Measurements from ENCODE around the gene GRPEL1. TPM values are rescaled to one million over a fixed set of nuclear protein-coding genes. Genes with fewer than 3 reads are reported as not detected.

Gene GRPEL1
- total and polyA plus RNA-seq, 2 of the 4 experiments (the other 2 are of a cell fraction), result 33.0 to 33.9 TPM

DNA sequence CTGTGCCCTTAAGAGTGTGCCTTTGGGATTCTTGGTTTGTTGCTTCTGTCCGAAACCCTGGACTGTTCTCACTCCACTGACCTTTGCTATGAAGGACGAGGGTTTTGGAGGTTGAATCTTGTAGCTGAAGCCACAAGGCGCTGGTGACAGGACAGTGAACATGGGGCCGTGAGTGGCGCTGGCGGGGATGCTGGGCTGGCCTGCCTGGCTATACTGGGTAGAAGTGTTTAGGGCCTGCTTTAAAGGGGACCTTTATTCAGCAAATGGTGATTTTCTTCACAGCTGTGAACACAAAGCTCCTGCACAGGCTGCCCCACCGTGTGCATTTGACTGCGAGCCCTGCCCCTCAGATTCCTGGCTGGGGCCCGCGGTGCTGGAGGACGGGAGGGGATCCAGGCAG, 51.8 kb downstream of the GRPEL1 start:
- Histone ChIP-seq H3K9ac (ENCODE audit: low read depth, low read length) (no peak overlapping the region), H3K4me1 (ENCODE audit: control insufficient read depth, insufficient read depth, low read length) (no peaks in the 10 kb centered on the region), H2AFZ (replicated peaks; ENCODE audit: low read length, poor library complexity) (no peak overlapping the region), H3K23ac (ENCODE audit: low read depth, low read length) (no peak overlapping the region), H3K14ac (replicated peaks; ENCODE audit: low read depth, low read length) (no peak overlapping the region), H3K27me3 (ENCODE audit: control insufficient read depth, insufficient read depth, low read length) (no peaks in the 10 kb centered on the region), H4K8ac (ENCODE audit: low read depth in 2 of 2, low read length in 2 of 2) (no peak overlapping the region), H2BK120ac (ENCODE audit: low read depth, low read length) (no peak overlapping the region), H3K18ac (ENCODE audit: low read depth, low read length) (no peak overlapping the region), H3K4me2 (ENCODE audit: low read depth, low read length) (no peak overlapping the region), H4K91ac (ENCODE audit: insufficient read depth, low read depth, low read length) (no peak overlapping the region), H2BK5ac (ENCODE audit: low read depth, low read length, poor library complexity, severe bottlenecking) (no peak overlapping the region), H3K9me3 (ENCODE audit: control insufficient read depth, insufficient read depth, low read length) (no peaks in the 10 kb centered on the region), H3K27ac (ENCODE audit: insufficient read depth, low read length) (no peak overlapping the region), H4K20me1 (ENCODE audit: insufficient read depth, low read length) (no peaks in the 10 kb centered on the region), H2BK20ac (ENCODE audit: low read depth, low read length) (no peak overlapping the region), H3K4ac (ENCODE audit: low read depth, low read length) (no peak overlapping the region), H2BK15ac (ENCODE audit: low read depth, low read length) (no peak overlapping the region), H2AK5ac (ENCODE audit: low read depth, low read length) (no peak overlapping the region), H3K4me3 (ENCODE audit: insufficient read depth, low read depth, low read length) (no peak overlapping the region), H4K5ac (ENCODE audit: low read depth, low read length) (no peak overlapping the region), H3K36me3 (ENCODE audit: control insufficient read depth, insufficient read depth, low read length) (peaks cover 50% of the 10 kb centered on the region), H2AK9ac (replicated peaks; ENCODE audit: low read depth, low read length, poor library complexity) (no peak overlapping the region), H3K56ac (ENCODE audit: extremely low read depth, insufficient read depth, low read length) (no peak overlapping the region), H3K79me1 (ENCODE audit: low read depth in 1 of 2, low read length in 2 of 2) (peaks cover 16 to 40% of the 10 kb centered on the region in 2 experiments), H3K9me1 (ENCODE audit: insufficient read depth, low read length) (peaks cover 20% of the 10 kb centered on the region)
- TF ChIP-seq BHLHE40 (IDR thresholded peaks at IDR 0.05; ENCODE audit: low read depth, low read length), result no peak
- TF ChIP-seq CEBPB (IDR thresholded peaks at IDR 0.05; ENCODE audit: low read depth, low read length), result no peak
- TF ChIP-seq FOS (IDR thresholded peaks at IDR 0.05; ENCODE audit: low read depth, low read length), result no peak
- TF ChIP-seq SMC3 (IDR thresholded peaks at IDR 0.05; ENCODE audit: low read depth, low read length), result no peak
- TF ChIP-seq MAFK (IDR thresholded peaks at IDR 0.05; ENCODE audit: low read depth, low read length), result no peak
- TF ChIP-seq, protein P1, sequence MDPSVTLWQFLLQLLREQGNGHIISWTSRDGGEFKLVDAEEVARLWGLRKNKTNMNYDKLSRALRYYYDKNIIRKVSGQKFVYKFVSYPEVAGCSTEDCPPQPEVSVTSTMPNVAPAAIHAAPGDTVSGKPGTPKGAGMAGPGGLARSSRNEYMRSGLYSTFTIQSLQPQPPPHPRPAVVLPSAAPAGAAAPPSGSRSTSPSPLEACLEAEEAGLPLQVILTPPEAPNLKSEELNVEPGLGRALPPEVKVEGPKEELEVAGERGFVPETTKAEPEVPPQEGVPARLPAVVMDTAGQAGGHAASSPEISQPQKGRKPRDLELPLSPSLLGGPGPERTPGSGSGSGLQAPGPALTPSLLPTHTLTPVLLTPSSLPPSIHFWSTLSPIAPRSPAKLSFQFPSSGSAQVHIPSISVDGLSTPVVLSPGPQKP (IDR thresholded peaks at IDR 0.05; ENCODE audit: borderline replicate concordance, low read depth, low read length), result no peak
- no peak for TF ChIP-seq CHD1 (IDR thresholded peaks at IDR 0.05; ENCODE audit: low read depth, low read length)
- no peak for TF ChIP-seq NFE2L2 (IDR thresholded peaks at IDR 0.05; ENCODE audit: low read depth, low read length)
- TF ChIP-seq RCOR1 (IDR thresholded peaks at IDR 0.05; ENCODE audit: insufficient replicate concordance, low read length), result no peak
- TF ChIP-seq POLR2A (IDR thresholded peaks at IDR 0.05; ENCODE audit: low read depth, low read length), result no peak
- TF ChIP-seq MAZ (IDR thresholded peaks at IDR 0.05; ENCODE audit: borderline replicate concordance, low read depth, low read length), result no peak
- no peak for TF ChIP-seq RFX5 (IDR thresholded peaks at IDR 0.05; ENCODE audit: low read depth, low read length)
- no peak for TF ChIP-seq RAD21 (IDR thresholded peaks at IDR 0.05; ENCODE audit: low read length)
- TF ChIP-seq MXI1 (IDR thresholded peaks at IDR 0.05; ENCODE audit: borderline replicate concordance, low read depth, low read length), result no peak
- TF ChIP-seq, protein P2, sequence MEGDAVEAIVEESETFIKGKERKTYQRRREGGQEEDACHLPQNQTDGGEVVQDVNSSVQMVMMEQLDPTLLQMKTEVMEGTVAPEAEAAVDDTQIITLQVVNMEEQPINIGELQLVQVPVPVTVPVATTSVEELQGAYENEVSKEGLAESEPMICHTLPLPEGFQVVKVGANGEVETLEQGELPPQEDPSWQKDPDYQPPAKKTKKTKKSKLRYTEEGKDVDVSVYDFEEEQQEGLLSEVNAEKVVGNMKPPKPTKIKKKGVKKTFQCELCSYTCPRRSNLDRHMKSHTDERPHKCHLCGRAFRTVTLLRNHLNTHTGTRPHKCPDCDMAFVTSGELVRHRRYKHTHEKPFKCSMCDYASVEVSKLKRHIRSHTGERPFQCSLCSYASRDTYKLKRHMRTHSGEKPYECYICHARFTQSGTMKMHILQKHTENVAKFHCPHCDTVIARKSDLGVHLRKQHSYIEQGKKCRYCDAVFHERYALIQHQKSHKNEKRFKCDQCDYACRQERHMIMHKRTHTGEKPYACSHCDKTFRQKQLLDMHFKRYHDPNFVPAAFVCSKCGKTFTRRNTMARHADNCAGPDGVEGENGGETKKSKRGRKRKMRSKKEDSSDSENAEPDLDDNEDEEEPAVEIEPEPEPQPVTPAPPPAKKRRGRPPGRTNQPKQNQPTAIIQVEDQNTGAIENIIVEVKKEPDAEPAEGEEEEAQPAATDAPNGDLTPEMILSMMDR (conservative IDR thresholded peaks at IDR 0.05; ENCODE audit: low read depth, low read length), result no peak
- TF ChIP-seq, protein P3, sequence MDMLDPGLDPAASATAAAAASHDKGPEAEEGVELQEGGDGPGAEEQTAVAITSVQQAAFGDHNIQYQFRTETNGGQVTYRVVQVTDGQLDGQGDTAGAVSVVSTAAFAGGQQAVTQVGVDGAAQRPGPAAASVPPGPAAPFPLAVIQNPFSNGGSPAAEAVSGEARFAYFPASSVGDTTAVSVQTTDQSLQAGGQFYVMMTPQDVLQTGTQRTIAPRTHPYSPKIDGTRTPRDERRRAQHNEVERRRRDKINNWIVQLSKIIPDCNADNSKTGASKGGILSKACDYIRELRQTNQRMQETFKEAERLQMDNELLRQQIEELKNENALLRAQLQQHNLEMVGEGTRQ (IDR thresholded peaks at IDR 0.05; ENCODE audit: low read depth, low read length), result no peak
- WGBS, 2 experiments (ENCODE audit: extremely low coverage in 2 of 2, insufficient read length in 1 of 2), result no CpG with 5 or more reads among the region's 11 CpGs
- intact Hi-C loops (cut with micrococcal nuclease), result no loop called here
- CTCF ChIA-PET, result no interaction called here
- in situ Hi-C loops (cut with MboI; ENCODE audit: low sequenced_read_pairs), result no loop called here
- POLR2A ChIA-PET (ENCODE audit: unreplicated experiment), result no interaction called here
- ATAC-seq (ENCODE audit: low read depth), result no peak
- no TSS peak for BruUV-seq (replicated peaks)
- dilution Hi-C loops (cut with HindIII; ENCODE audit: low sequenced_read_pairs, unreplicated experiment), result no loop called here
- no peak for DNase-seq

Measured in IMR-90 (cell line).